ENCODE results near the gene GOLM1. TPM values are rescaled to one million over a fixed set of nuclear protein-coding genes. Genes with fewer than 3 reads are reported as not detected.

The GOLM1 gene
- total and polyA plus RNA-seq, 2 of the 13 experiments (the other 11 are each of a cell fraction or from before 2014, with no cell fraction given), result 0.20 to 0.30 TPM

GRCh38 chr9:86093788-86094555, 5.4 kb downstream of the GOLM1 start (continued):
- TF ChIP-seq NCOR1 (IDR thresholded peaks at IDR 0.05; ENCODE audit: borderline replicate concordance, low read length), result peak; percentile 74; the same call in 1 of the 2 replicates
- peak; percentile 67; the same call in 1 of the 2 replicates for TF ChIP-seq MEIS1 (CRISPR knock-in tag; IDR thresholded peaks at IDR 0.05; ENCODE audit: borderline replicate concordance)
- TF ChIP-seq HNF1A (IDR thresholded peaks at IDR 0.05; ENCODE audit: low read depth), result peak; percentile 58; the same call in 1 of the 2 replicates
- TF ChIP-seq HNF1A (CRISPR knock-in tag; IDR thresholded peaks at IDR 0.05; ENCODE audit: borderline replicate concordance), result peak; percentile 85
- no peak for TF ChIP-seq NPAS2 (CRISPR knock-in tag; IDR thresholded peaks at IDR 0.05; ENCODE audit: borderline replicate concordance)
- no peak for TF ChIP-seq POLR2AphosphoS2 (IDR thresholded peaks at IDR 0.05; ENCODE audit: low read depth, low read length)
- peak; percentile 92; the same call in 1 of the 2 replicates for TF ChIP-seq ZBTB3 (CRISPR knock-in tag; IDR thresholded peaks at IDR 0.05; ENCODE audit: borderline replicate concordance, low read depth)
- TF ChIP-seq UBTF (CRISPR knock-in tag; IDR thresholded peaks at IDR 0.05), result peak; percentile 29; the same call in 1 of the 2 replicates
- TF ChIP-seq REXO4 (CRISPR knock-in tag; IDR thresholded peaks at IDR 0.05; ENCODE audit: borderline replicate concordance), result no peak
- no peak; the same call in 1 of the 2 replicates for TF ChIP-seq ARID2 (CRISPR knock-in tag; IDR thresholded peaks at IDR 0.05; ENCODE audit: borderline replicate concordance)
- no peak for TF ChIP-seq ZKSCAN1 (IDR thresholded peaks at IDR 0.05; ENCODE audit: low read length)
- peak; percentile 63; the same call in 1 of the 2 replicates for TF ChIP-seq SOX5 (CRISPR knock-in tag; IDR thresholded peaks at IDR 0.05; ENCODE audit: borderline replicate concordance)
- peak; percentile 83; the same call in 1 of the 2 replicates for TF ChIP-seq BRF2 (CRISPR knock-in tag; IDR thresholded peaks at IDR 0.05)
- TF ChIP-seq ELK4 (CRISPR knock-in tag; IDR thresholded peaks at IDR 0.05; ENCODE audit: borderline replicate concordance), result no peak
- TF ChIP-seq ONECUT2 (CRISPR knock-in tag; IDR thresholded peaks at IDR 0.05), result peak; percentile 69
- TF ChIP-seq MIXL1 (CRISPR knock-in tag; IDR thresholded peaks at IDR 0.05), result peak; percentile 90
- peak; percentile 42; the same call in 1 of the 2 replicates for TF ChIP-seq TFE3 (CRISPR knock-in tag; IDR thresholded peaks at IDR 0.05)
- TF ChIP-seq RXRA (CRISPR knock-in tag; IDR thresholded peaks at IDR 0.05), result peak; percentile 85; the same call in 1 of the 2 replicates
